ENCODE data around the gene DCDC2.

The DCDC2 gene

DNA sequence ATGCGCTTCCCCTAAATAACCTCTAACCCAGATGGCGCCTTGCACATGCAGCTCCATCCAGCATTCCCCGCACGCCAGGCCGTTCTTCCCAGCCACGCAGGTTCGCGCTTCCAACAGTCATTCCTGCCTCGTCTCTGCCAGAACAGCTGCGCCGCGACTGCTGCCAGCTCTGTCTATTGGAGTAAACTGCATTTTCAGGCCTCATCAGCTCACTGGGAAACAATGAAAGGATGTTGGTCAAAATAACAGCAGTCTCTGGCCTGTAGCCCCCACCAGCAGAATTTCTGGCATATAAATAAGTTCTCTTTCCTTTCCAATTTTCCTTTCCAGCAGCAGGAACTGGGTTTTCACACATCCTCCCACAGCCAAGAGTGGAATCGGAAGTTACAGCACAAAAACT lies 217.3 kb downstream of the DCDC2 start:
- no peak for DNase-seq

DNA sequence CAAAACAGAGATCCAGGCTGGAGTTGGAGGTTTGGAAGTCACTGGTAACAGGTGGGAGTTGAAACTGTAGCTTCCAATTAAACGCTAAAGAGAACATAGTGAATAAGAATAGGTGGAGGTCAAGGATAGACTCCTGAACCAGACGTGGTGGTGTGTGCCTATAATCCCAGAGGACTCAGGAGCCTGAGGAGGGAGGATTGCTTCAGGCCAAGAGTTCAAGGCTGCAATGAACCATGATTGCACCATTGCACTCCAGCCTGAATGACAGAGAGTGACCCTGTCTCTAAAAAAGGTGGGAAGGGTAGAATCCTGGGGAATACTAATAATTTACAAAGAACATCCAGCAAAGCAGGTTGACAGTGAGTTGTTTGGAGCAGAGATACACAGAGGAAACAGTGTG lies 218.2 kb downstream of the DCDC2 start:
- no peak for DNase-seq

DNA sequence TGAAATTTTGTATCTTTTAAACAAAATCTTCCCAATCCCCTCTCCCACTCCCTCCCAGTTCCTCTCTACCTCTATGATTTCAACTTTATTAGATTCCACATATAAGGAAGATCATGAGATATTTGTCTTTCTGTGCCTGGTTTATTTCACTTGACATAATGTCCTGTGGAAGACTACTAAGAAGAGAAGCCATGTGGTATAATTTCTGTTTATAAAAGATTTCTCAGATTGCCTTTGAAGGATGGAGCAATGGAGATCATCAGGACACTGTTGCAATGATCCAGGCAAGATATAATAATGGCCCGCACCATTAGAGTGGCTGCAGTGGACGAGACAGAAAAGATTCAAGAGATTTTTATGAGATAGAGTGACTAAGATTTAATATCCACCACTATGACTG lies 218.8 kb downstream of the DCDC2 start:
- no peak for DNase-seq

- DNase-seq, result no peak
Observed at GRCh38 chr6:24131751-24132150, 226.1 kb downstream of the DCDC2 start.

DNA sequence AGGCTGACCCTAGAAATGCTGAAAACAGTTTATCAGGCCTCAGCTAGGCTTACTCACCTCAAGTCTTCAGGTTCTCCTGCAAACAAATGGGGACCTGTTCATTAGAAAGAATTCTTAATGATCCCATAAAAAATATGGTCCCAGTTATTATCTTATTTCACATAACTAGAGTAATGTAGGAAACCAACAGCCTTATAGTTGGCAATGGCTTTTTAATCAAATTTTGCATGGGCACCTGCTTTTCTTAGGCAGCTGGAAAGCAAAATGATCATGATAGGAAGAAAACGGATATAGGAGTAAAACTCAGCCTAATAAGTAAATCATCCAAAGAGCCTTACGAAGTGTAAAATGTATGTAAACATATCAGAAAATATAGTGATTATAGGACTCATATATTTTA lies 230.5 kb downstream of the DCDC2 start:
- no peak for DNase-seq

- DNase-seq, result peak; percentile 43
Observed at GRCh38 chr6:24126586-24127192, 231.2 kb downstream of the DCDC2 start.

- DNase-seq, result no peak
Observed at GRCh38 chr6:24125980-24126379, 231.9 kb downstream of the DCDC2 start, which contains the start of gene NRSN1. TSS of gene NRSN1 (plus strand) at chr6:24126215. CDS start at chr6:24134328, 8,113 bp downstream.

GRCh38 chr6:24122139-24122538 lies 235.7 kb downstream of the DCDC2 start:
- DNase-seq, result no peak
